KOPT-K1 (cell line): ENCODE results near the gene FXYD3.

Source experiments
- H3K27ac ChIP-seq: fragments of 200-600 bp; sonication (generic); 2 replicates; pipeline ENCODE4 v1.5.1; 2016; ENCODE audit warnings: antibody characterized with exemption, mild to moderate bottlenecking, low read depth, low read length; ENCODE audit not compliant: poor library complexity, severe bottlenecking
- H3K36me3 ChIP-seq: fragments of 200-600 bp; sonication (generic); 2 replicates; pipeline ENCODE4 v1.5.1; 2017; ENCODE audit warnings: antibody characterized with exemption, mild to moderate bottlenecking, low read length, moderate library complexity; ENCODE audit not compliant: insufficient read depth
- H3K9me3 ChIP-seq: fragments of 200-600 bp; sonication (generic); 2 replicates; pipeline ENCODE4 v1.5.1; 2017; ENCODE audit warnings: antibody characterized with exemption, low read length, mild to moderate bottlenecking; ENCODE audit not compliant: insufficient read depth, poor library complexity, severe bottlenecking

The FXYD3 gene

GRCh38 chr19:35079826-35080225 is 35.8 kb upstream of the FXYD3 start:
- Histone ChIP-seq H3K27ac (no peak overlapping the region), H3K36me3 (no peaks in the 10 kb centered on the region), H3K9me3 (no peaks in the 10 kb centered on the region)

- Histone ChIP-seq H3K36me3 (no peaks in the 10 kb centered on the region), H3K9me3 (no peaks in the 10 kb centered on the region), H3K27ac (no peak overlapping the region)
Observed at GRCh38 chr19:35080613-35081170, 34.9 kb upstream of the FXYD3 start.

DNA sequence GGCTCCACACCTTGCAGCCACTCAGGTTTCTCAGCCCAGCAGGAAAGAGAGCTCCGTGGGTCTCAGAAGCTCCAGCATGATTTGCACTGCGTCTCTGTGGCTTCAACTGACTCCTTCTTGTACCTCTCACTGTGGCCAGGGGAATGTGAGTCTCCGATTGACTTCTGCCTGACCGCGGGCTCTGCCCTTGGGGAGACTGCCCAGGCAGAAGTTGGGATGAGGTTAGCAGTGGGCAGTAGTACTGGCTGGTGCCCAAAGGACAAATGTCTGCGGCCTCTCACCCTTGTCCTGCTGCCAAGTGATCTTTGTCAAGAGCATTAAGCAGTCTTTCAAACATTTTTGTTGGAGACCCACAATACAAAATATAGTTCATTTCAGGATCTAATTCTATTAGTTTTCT is 34.4 kb upstream of the FXYD3 start:
- H3K36me3 ChIP-seq, result no peaks in the 10 kb centered on the region
- H3K27ac ChIP-seq, result no peak overlapping the region
- no peaks in the 10 kb centered on the region for H3K9me3 ChIP-seq

- Histone ChIP-seq H3K27ac (no peak overlapping the region), H3K36me3 (no peaks in the 10 kb centered on the region), H3K9me3 (no peaks in the 10 kb centered on the region)
Observed at GRCh38 chr19:35083691-35084508, 31.7 kb upstream of the FXYD3 start.

DNA sequence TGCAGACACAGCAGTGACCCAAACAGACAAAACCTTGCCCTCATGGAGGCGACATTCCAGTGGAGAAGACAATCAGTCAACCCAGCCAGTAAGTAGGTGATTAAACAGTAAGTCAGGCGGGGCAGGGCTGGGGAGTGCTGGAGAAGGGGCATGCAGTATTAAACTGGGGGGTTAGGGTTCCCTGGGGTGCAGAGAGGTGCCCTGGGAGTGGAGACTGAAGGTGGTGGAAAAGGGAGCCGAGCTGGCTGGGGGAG is 31.2 kb upstream of the FXYD3 start:
- H3K36me3 ChIP-seq, result no peaks in the 10 kb centered on the region
- no peak overlapping the region for H3K27ac ChIP-seq
- no peaks in the 10 kb centered on the region for H3K9me3 ChIP-seq

DNA sequence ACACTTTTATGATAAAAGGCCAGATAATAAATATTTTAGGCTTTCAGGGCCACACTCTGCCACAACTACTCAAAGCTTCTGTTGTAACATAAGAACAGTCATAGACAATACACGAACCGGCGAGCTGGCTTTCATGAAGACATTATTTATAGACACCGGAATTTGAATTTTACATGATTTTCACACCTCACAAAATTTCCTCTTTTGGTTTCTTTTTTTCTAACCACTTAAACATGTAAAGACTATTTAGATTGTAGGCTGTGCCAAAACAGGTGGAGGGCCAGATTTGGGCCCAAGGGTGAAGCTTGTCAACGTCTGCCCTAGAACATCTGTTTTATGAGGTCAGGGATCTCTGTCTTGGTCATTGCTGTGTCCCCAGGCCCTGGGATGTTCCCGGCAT is 29.7 kb upstream of the FXYD3 start:
- no peak overlapping the region for H3K27ac ChIP-seq

DNA sequence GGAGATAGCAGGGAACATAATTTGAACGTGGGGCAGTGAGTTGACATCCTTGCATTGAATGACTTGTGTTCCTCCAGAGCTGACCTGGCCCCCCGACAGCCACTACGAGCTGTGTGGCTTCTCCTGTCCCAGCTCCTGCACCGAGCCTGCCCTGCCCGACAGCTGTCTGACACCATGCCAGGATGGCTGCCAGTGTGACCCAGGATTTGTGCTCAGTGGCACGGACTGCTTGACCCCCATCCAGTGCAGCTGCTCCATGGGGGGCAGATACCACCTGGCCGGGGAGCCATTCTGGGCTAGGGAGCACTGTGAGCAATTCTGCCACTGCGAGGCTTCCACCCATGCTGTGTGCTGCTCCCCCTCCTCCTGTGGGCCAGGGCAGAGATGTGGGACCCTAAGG is 29.2 kb upstream of the FXYD3 start:
- Histone ChIP-seq H3K27ac (no peak overlapping the region), H3K9me3 (no peaks in the 10 kb centered on the region), H3K36me3 (no peaks in the 10 kb centered on the region)

More for the DNA sequence above, 29.7 kb upstream of the FXYD3 start:
- no peaks in the 10 kb centered on the region for H3K9me3 ChIP-seq
- H3K36me3 ChIP-seq, result no peaks in the 10 kb centered on the region

GRCh38 chr19:35087393-35087792 is 28.2 kb upstream of the FXYD3 start:
- H3K36me3 ChIP-seq, result no peaks in the 10 kb centered on the region
- no peak overlapping the region for H3K27ac ChIP-seq
- no peaks in the 10 kb centered on the region for H3K9me3 ChIP-seq

DNA sequence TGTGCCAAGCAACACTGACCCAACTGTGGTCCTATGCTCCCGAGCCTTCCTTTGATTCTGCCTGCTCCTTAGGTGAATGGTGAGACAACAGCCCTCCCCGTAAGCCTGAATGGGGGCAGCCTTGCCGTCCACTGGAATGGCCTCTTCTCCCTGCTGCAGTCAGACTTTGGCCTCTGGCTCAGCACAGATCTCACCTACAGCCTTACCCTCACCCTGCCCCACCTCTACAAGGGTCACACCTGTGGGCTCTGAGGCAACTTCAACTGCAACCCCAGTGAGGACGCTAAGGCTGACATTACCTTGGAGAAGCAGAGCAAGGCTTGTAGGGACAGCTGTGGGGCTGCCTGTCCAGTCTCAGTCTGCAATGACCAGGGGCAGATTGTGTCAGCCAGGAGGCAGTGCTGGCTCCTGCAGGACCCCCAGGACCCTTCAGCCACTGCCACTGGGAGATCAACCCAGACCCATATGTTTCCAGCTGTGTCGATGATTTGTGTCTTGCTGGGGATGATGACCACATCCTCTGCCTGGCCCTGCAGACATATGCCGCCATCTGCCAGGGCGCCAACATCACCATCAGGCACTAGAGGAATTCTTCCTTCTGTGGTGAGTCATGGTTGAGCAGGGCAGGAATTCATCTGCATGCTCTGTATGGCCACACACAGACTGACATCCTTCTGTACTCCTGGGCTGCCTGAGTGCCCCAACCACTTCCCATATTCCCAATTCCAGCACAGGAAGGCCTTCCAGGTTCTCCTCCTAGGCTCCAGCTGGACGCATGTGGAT is 27.3 kb upstream of the FXYD3 start:
- H3K9me3 ChIP-seq, result no peaks in the 10 kb centered on the region
- no peaks in the 10 kb centered on the region for H3K36me3 ChIP-seq
- no peak overlapping the region for H3K27ac ChIP-seq

- H3K9me3 ChIP-seq, result no peaks in the 10 kb centered on the region
- H3K27ac ChIP-seq, result no peak overlapping the region
Observed at GRCh38 chr19:35089554-35089953, 26.1 kb upstream of the FXYD3 start.

GRCh38 chr19:35090160-35090505 is 25.5 kb upstream of the FXYD3 start:
- no peaks in the 10 kb centered on the region for H3K9me3 ChIP-seq
- no peaks in the 10 kb centered on the region for H3K36me3 ChIP-seq
- no peak overlapping the region for H3K27ac ChIP-seq

More at GRCh38 chr19:35089554-35089953, 26.1 kb upstream of the FXYD3 start:
- H3K36me3 ChIP-seq, result no peaks in the 10 kb centered on the region

DNA sequence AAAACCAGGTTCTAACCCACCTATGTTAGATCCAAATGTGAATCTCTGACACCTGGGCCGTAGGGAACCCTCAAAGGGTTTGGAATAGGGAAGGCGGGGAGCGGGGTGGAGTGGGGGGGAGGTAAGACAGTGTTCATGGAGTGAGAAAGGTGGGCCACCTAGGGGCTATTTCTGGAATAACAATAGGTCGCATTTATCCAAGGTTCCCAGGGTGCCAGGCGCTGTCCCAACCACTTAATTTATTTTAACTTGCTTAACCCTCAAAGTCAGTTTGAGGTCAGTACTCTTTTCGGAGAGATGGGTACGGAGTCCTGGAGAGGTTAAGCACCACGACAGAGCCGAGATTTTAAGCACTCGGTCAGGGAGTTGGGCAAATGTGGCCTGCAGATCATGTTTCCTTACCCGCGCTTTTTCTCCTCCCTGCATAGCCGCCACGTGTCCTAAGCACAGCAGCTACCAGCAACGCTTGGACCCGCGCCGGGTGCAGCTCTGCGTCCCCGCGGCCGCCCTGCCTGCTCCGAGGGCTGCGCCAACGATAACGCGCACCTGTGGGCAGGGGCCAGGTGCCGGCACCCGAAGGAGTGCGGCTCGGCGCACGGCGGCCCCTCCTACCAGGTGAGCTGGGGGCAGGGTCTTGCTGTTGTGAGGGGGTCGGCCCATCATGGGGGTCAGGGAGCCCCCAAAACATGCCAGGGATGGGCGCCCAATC is 25.0 kb upstream of the FXYD3 start:
- Histone ChIP-seq H3K27ac (no peak overlapping the region), H3K36me3 (no peaks in the 10 kb centered on the region), H3K9me3 (no peaks in the 10 kb centered on the region)

GRCh38 chr19:35093430-35093829 is 22.2 kb upstream of the FXYD3 start:
- H3K36me3 ChIP-seq, result no peaks in the 10 kb centered on the region
- no peaks in the 10 kb centered on the region for H3K9me3 ChIP-seq
- H3K27ac ChIP-seq, result no peak overlapping the region

GRCh38 chr19:35093941-35094647 is 21.5 kb upstream of the FXYD3 start:
- Histone ChIP-seq H3K27ac (no peak overlapping the region), H3K36me3 (no peaks in the 10 kb centered on the region), H3K9me3 (no peaks in the 10 kb centered on the region)

DNA sequence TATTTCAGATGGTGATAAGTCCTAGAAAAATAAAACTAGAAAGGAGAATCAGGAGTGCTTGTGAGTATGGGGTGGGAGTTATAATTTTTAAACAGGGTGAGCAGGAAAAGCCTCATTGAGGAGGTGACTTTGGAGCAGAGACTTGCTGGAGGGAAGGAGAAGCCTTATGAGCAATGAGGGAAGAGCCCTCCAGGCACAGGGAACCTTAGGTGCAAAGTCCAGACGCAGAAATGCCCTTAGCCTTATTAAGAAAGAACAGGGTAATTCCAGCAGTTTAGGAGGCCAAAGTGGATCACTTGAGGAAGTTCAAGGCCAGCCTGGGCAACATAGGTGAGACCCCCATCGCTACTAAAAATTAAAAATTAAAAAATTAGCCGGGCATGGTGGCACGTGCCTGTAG is 21.0 kb upstream of the FXYD3 start:
- Histone ChIP-seq H3K27ac (no peak overlapping the region), H3K9me3 (no peaks in the 10 kb centered on the region), H3K36me3 (no peaks in the 10 kb centered on the region)
